ENCODE data around the gene M1AP. TPM values are rescaled to one million over a fixed set of nuclear protein-coding genes. Genes with fewer than 3 reads are reported as not detected.

M1AP gene
- total and polyA plus RNA-seq, 2 of the 8 experiments (the other 6 are each of a cell fraction or from before 2014, with no cell fraction given) = 4.8 TPM

- no peaks in the 10 kb centered on the region for H3K79me2 ChIP-seq (ENCODE audit: control insufficient read depth in 1 of 2, insufficient read depth in 2 of 2, low read length in 2 of 2)
- CTCF ChIA-PET (ENCODE audit: partially characterized antibody) = interaction anchor here (1.2 to 6.4 kb wide), 2 partner anchors 9 to 16 kb away, joined by 3 to 50 read pairs; no protein-coding TSS in a partner anchor
- peaks cover 2% of the 10 kb centered on the region; the same call in 1 of the 2 replicates for H3K23me2 ChIP-seq (ENCODE audit: low read depth, low read length)
- 0 out of 4 replicates have a peak, but pooled peaks cover 0 to 1% of the 10 kb centered on the region in 2 experiments for H3K9me3 ChIP-seq (ENCODE audit: insufficient read depth in 2 of 2, low read depth in 1 of 2, low read length in 1 of 2)
- no peak for FAIRE-seq
- H3K4me3 ChIP-seq (ENCODE audit: extremely low read depth in 1 of 4, insufficient read depth in 2 of 4, low read depth in 3 of 4, low read length in 4 of 4) = no peak overlapping the region
- H4K5ac ChIP-seq (ENCODE audit: insufficient read length, low read depth, low read length) = no peak overlapping the region
- H3K18ac ChIP-seq (ENCODE audit: extremely low read depth, low read length) = no peak overlapping the region
- WGBS, 2 experiments (ENCODE audit: extremely low coverage in 1 of 2, insufficient coverage in 1 of 2, insufficient read length in 1 of 2, insufficient replicate concordance in 2 of 2, low coverage in 1 of 2, low lambda C conversion rate in 2 of 2, missing lambda C conversion rate in 1 of 2) = 82% methylated on average over 7 of the region's 7 CpGs; no CpG with 5 or more reads in 1 of the 2 experiments
- no peak overlapping the region for H3K9ac ChIP-seq (replicated peaks in 1 of 4; ENCODE audit: extremely low read depth in 1 of 4, low read depth in 3 of 4, low read length in 3 of 4)
- no peak overlapping the region for H2AFZ ChIP-seq (ENCODE audit: low read length)
- H2BK20ac ChIP-seq (ENCODE audit: low read length) = no peak overlapping the region
- no peak overlapping the region for H4K91ac ChIP-seq (replicated peaks; ENCODE audit: insufficient read length, low read length)
- no peak overlapping the region for H3K14ac ChIP-seq (ENCODE audit: insufficient read length)
- peaks cover 0 to 2% (median 0%) of the 10 kb centered on the region in 4 experiments; a peak in 1 of 7 replicates for H3K27me3 ChIP-seq (replicated peaks in 1 of 4; ENCODE audit: control insufficient read depth in 3 of 4, extremely low read depth in 1 of 4, insufficient read depth in 3 of 4, low read length in 3 of 4)
- H4K8ac ChIP-seq (ENCODE audit: extremely low read depth, insufficient read depth, low read length) = no peak overlapping the region
- POLR2A ChIA-PET (ENCODE audit: partially characterized antibody) = no interaction called here
- no peaks in the 10 kb centered on the region for H3K4me1 ChIP-seq (replicated peaks in 1 of 4; ENCODE audit: control insufficient read depth in 3 of 4, insufficient read depth in 4 of 4, low read length in 3 of 4)
- no peak overlapping the region for H3K27ac ChIP-seq (ENCODE audit: low read depth, low read length)
- H4K20me1 ChIP-seq (replicated peaks in 1 of 2; ENCODE audit: control insufficient read depth in 1 of 2, insufficient read depth in 2 of 2, low read length in 2 of 2) = no peaks in the 10 kb centered on the region
- H3K23ac ChIP-seq (ENCODE audit: insufficient read length) = no peak overlapping the region
- no peaks in the 10 kb centered on the region for H3K79me1 ChIP-seq (ENCODE audit: low read depth, low read length)
- no peak for TF ChIP-seq CEBPB (IDR thresholded peaks at IDR 0.05; ENCODE audit: low read depth, low read length)
- no peak for TF ChIP-seq GTF2F1 (IDR thresholded peaks at IDR 0.05; ENCODE audit: borderline replicate concordance, low read depth, low read length)
- no peak for TF ChIP-seq TEAD4 (IDR thresholded peaks at IDR 0.05; ENCODE audit: low read depth, low read length)
- no peak for TF ChIP-seq BACH1 (IDR thresholded peaks at IDR 0.05; ENCODE audit: low read length)
- TF ChIP-seq RAD21 (IDR thresholded peaks at IDR 0.05 in 1 of 2, conservative IDR thresholded peaks at IDR 0.05 in 1 of 2; ENCODE audit: low read depth in 2 of 2, low read length in 2 of 2) = no peak
- no peak for TF ChIP-seq BRCA1 (IDR thresholded peaks at IDR 0.05; ENCODE audit: low read depth, low read length)
- TF ChIP-seq YY1 (IDR thresholded peaks at IDR 0.05; ENCODE audit: low read depth, low read length) = no peak
- H3K4ac ChIP-seq (replicated peaks; ENCODE audit: insufficient read length, low read depth, low read length) = no peak overlapping the region
- no peak overlapping the region for H2BK15ac ChIP-seq (ENCODE audit: low read length)
- no peak overlapping the region for H3K4me2 ChIP-seq (ENCODE audit: insufficient read depth in 1 of 2, low read depth in 2 of 2, low read length in 2 of 2)
- no peak overlapping the region for H2BK5ac ChIP-seq (ENCODE audit: low read depth, low read length)
- H2AK5ac ChIP-seq (ENCODE audit: low read depth, low read length) = no peak overlapping the region
- H2BK12ac ChIP-seq (ENCODE audit: low read depth, low read length) = no peak overlapping the region
- no peaks in the 10 kb centered on the region for H3K36me3 ChIP-seq (ENCODE audit: control insufficient read depth in 2 of 4, insufficient read depth in 4 of 4, low read length in 3 of 4)
- no peak overlapping the region for H2BK120ac ChIP-seq (replicated peaks; ENCODE audit: low read depth, low read length)
- no peak for DNase-seq (ENCODE audit: low read depth in 1 of 2, low spot score in 2 of 2)
- H3K56ac ChIP-seq (replicated peaks; ENCODE audit: insufficient read length, low read depth, low read length) = no peak overlapping the region
These were observed 44.7 kb downstream of the M1AP start for GRCh38 chr2:74603282-74604000.
